GM12878 (cell line): Measurements from ENCODE around the gene EPHB2. TPM values are rescaled to one million over a fixed set of nuclear protein-coding genes. Genes with fewer than 3 reads are reported as not detected.

Experiments
- ATAC-seq: fragments of 200-7000 bp; cut with Tn5 transposase; 3 replicates; pipeline ENCODE4 v1.9.1; 2020; ENCODE audit warnings: mild to moderate bottlenecking, moderate library complexity
- BruUV-seq: library from RNA; stranded (reverse); fragments of 400-500 nt; replicated peaks from 2 replicates; lab custom pipeline; 2021; lab: Mats Ljungman, UMichigan
- CTCF ChIA-PET: fragments of 300-600 bp; sonication (Branson Sonifier 250); formaldehyde crosslinking; extraction: SDS; loops from one replicate; lab custom pipeline; 2021; ENCODE audit warnings: inconsistent platforms; lab: Yijun Ruan, JAX
- POLR2A ChIA-PET: fragments of 350-600 bp; formaldehyde crosslinking; extraction: SDS; loops from one replicate; lab custom pipeline; 2021; ENCODE audit warnings: inconsistent platforms; lab: Charles Lee
- RAD21 ChIA-PET: fragments of 300-600 bp; sonication (Branson Sonifier 250); formaldehyde crosslinking; loops from one replicate; lab custom pipeline; 2023; ENCODE audit warnings: antibody characterized with exemption; ENCODE audit not compliant: unreplicated experiment; lab: Charles Lee
- SMC1A ChIA-PET: fragments of 300-600 bp; sonication (Branson Sonifier 250); formaldehyde crosslinking; loops from one replicate; lab custom pipeline; 2023; ENCODE audit not compliant: unreplicated experiment, uncharacterized antibody; lab: Charles Lee
- DNase-seq: peaks from one replicate; pipeline ENCODE4 v3.0.0-alpha.2; 2011; ENCODE audit warnings: low read depth, low spot score
- FAIRE-seq: peaks from 3 replicates; lab custom pipeline; 2011; peaks lifted over from hg19 to GRCh38; lab: Jason Lieb, UNC
- H2AFZ ChIP-seq: 2 replicates; pipeline ENCODE4 v1.6.0; 2011; ENCODE audit warnings: low read depth, low read length, control low read depth; ENCODE audit not compliant: control insufficient read depth
- H3K27ac ChIP-seq: 2 replicates; pipeline ENCODE4 v1.5.1; 2011; ENCODE audit warnings: control low read depth; ENCODE audit not compliant: control insufficient read depth, insufficient read depth
- H3K27me3 ChIP-seq, 2 experiments: replicated peaks in 1 of 2; 2 replicates each; pipeline versions ENCODE4 v1.6.0 to v1.6.1; 2011; ENCODE audit warnings: low read length in 1 of 2; ENCODE audit not compliant: control insufficient read depth in 2 of 2, insufficient read depth in 2 of 2
- H3K36me3 ChIP-seq, 2 experiments: 2 replicates each; pipeline ENCODE4 v1.5.1; 2011; ENCODE audit warnings: low read length in 1 of 2; ENCODE audit not compliant: control insufficient read depth in 2 of 2, insufficient read depth in 2 of 2
- H3K4me1 ChIP-seq: 2 replicates; pipeline ENCODE4 v1.6.1; 2011; ENCODE audit warnings: mild to moderate bottlenecking, low read length, moderate library complexity, mixed read lengths; ENCODE audit not compliant: control insufficient read depth, insufficient read depth
- H3K4me2 ChIP-seq: 2 replicates; pipeline ENCODE4 v1.6.0; 2011; ENCODE audit warnings: control low read depth; ENCODE audit not compliant: control insufficient read depth, insufficient read depth
- H3K4me3 ChIP-seq: fragments of 200-600 bp; sonication (generic); 2 replicates; pipeline ENCODE4 v1.5.1; 2016
- H3K79me2 ChIP-seq: 2 replicates; pipeline ENCODE4 v1.6.0; 2011; ENCODE audit warnings: low read length; ENCODE audit not compliant: control insufficient read depth, insufficient read depth
- H3K9ac ChIP-seq: 2 replicates; pipeline ENCODE4 v1.8.0; 2011; ENCODE audit warnings: low read length, control low read depth, mixed read lengths; ENCODE audit not compliant: control insufficient read depth, insufficient read depth
- H3K9me3 ChIP-seq: replicated peaks from 3 replicates; pipeline ENCODE4 v1.5.1; 2011; ENCODE audit warnings: mild to moderate bottlenecking, low read length; ENCODE audit not compliant: control insufficient read depth, insufficient read depth
- H4K20me1 ChIP-seq: 2 replicates; pipeline ENCODE4 v1.6.0; 2011; ENCODE audit not compliant: control insufficient read depth, insufficient read depth
- JUND ChIP-seq: IDR thresholded peaks from 2 replicates; pipeline ENCODE4 v1.6.1; 2012; ENCODE audit warnings: low read depth, mild to moderate bottlenecking, low read length, improper control_type of control experiment, moderate library complexity
- NRF1 ChIP-seq: conservative IDR thresholded peaks from 2 replicates; pipeline ENCODE4 v1.6.1; 2011; ENCODE audit warnings: mild to moderate bottlenecking, low read depth, low read length, improper control_type of control experiment
- POU2F2 ChIP-seq: IDR thresholded peaks from 3 replicates; pipeline ENCODE4 v1.6.1; 2011; ENCODE audit warnings: low read depth, mild to moderate bottlenecking, low read length, borderline replicate concordance
- RELB ChIP-seq: fragments of 450-650 bp; IDR thresholded peaks from 2 replicates; pipeline ENCODE4 v1.6.1; 2017; ENCODE audit warnings: low read depth, mild to moderate bottlenecking, moderate library complexity
- SPI1 ChIP-seq: IDR thresholded peaks from 2 replicates; pipeline ENCODE4 v1.6.1; 2011; ENCODE audit warnings: low read depth, mild to moderate bottlenecking, low read length, moderate library complexity, borderline replicate concordance; ENCODE audit not compliant: insufficient read depth
- SREBF1 ChIP-seq: IDR thresholded peaks from 2 replicates; pipeline ENCODE4 v1.6.1; 2012; ENCODE audit warnings: mild to moderate bottlenecking, low read length
- SREBF2 ChIP-seq: IDR thresholded peaks from 2 replicates; pipeline ENCODE4 v1.6.1; 2012; ENCODE audit warnings: mild to moderate bottlenecking, low read length
- STAT3 ChIP-seq: IDR thresholded peaks from 2 replicates; pipeline ENCODE4 v1.6.1; 2011; ENCODE audit warnings: low read depth, low read length, improper control_type of control experiment
- TBL1XR1 ChIP-seq: IDR thresholded peaks from 2 replicates; pipeline ENCODE4 v1.6.1; 2012; ENCODE audit warnings: low read depth, low read length, improper control_type of control experiment
- WGBS: methylation state at CpG from one replicate; pipeline ENCODE4 v1.1.6; 2016; ENCODE audit warnings: low lambda C conversion rate; ENCODE audit not compliant: insufficient replicate concordance, insufficient coverage; ENCODE audit errors: missing lambda C conversion rate; 5-methylcytosine and 5-hydroxymethylcytosine counted together
- in situ Hi-C: fragments of 300-500 bp; cut with MboI; formaldehyde crosslinking; loops from 9 replicates; pipeline ENCODE4 v1.14.3; 2018; ENCODE audit warnings: mixed read lengths
- intact Hi-C: fragments of 100-400 bp; cut with micrococcal nuclease; formaldehyde crosslinking; loops from one replicate; pipeline ENCODE4 v1.14.2; 2022; ENCODE audit not compliant: unreplicated experiment
- polyA plus RNA-seq, 11 experiments: library from polyadenylated mRNA; depleted of rRNA in 4 of 11; unstranded in 6 of 11; stranded (reverse) in 5 of 11; fragments of >200 nt; fragmentation: Nextera tagmentation in 4 of 11; fragmentation: Illumina TruSeq in 1 of 11; extraction: Ambion mirVana in 4 of 11; extraction: Trizol in 1 of 11; gene quantifications; 1 replicate in 1 of 11; 2 replicates in 10 of 11; pipeline versions ENCODE4 v1.2.1 to v1.2.3, GENCODE V29; 2011 to 2016; ENCODE audit warnings: inconsistent platforms in 2 of 11, missing spikeins in 2 of 11, low read depth in 1 of 11
- total RNA-seq, 4 experiments: library from RNA; depleted of rRNA in 3 of 4; stranded (reverse); fragments of >200 nt in 3 of 4; fragmentation: Illumina TruSeq in 1 of 4; extraction: Trizol in 1 of 4; gene quantifications; 2 replicates each; pipeline versions ENCODE4 v1.2.1 to v1.2.3, GENCODE V29; 2013 to 2021
- TF ChIP-seq, protein P1 (sequence below): fragments of 450-650 bp; IDR thresholded peaks from 2 replicates; pipeline ENCODE4 v1.6.1; 2017; ENCODE audit warnings: antibody characterized with exemption, mild to moderate bottlenecking, moderate library complexity

The EPHB2 gene
- total and polyA plus RNA-seq, 10 of the 15 experiments (the other 5 are each of a cell fraction or from before 2014, with no cell fraction given): 0.13 to 3.3 (median 0.92) TPM

DNA sequence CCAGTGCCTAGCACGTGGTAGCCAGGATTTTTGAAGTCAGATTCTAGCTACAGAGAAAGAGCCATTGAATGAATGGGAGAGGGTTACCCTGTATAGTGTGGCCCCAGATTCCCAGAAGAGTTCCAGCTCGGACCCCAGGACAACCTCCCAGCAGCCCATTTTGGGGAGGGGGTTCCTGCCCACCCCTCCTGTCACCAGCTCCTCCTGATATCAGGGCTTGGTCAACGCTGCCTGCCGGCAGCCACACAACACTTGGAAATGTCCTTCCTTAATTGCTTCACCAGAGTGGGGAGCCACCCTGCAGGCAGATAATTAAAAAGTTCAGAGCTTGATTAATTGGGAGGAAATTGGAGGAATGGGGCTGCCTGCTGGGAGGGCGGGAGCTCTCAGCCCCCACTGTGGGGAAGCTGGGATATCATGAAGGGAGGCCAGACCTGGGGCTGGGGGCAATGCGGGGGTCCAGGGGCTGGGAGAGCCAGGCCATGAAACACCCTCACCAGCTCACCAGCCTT is 141.6 kb downstream of the EPHB2 start:
- ChIA-PET CTCF (interaction anchor here (0.6 to 1.3 kb wide), 2 partner anchors 9 to 178 kb away, joined by 3 to 4 read pairs; no protein-coding TSS in a partner anchor), POLR2A (no interaction called here), SMC1A (interaction anchor here (0.6 to 1.6 kb wide), 2 partner anchors 102 to 148 kb away, joined by 3 to 5 read pairs; no protein-coding TSS in a partner anchor), RAD21 (no interaction called here)
- Histone ChIP-seq H3K79me2 (no peaks in the 10 kb centered on the region), H3K4me1 (peaks cover 13% of the 10 kb centered on the region), H3K27me3 (no peaks in the 10 kb centered on the region), H4K20me1 (no peaks in the 10 kb centered on the region), H3K9ac (no peak overlapping the region), H3K27ac (no peak overlapping the region), H3K9me3 (no peaks in the 10 kb centered on the region), H2AFZ (no peak overlapping the region), H3K4me2 (no peak overlapping the region), H3K4me3 (no peak overlapping the region), H3K36me3 (no peaks in the 10 kb centered on the region)
- BruUV-seq: no TSS peak
- WGBS: 46% methylated on average over 5 of the region's 6 CpGs
- FAIRE-seq (no peak), ATAC-seq (no peak), DNase-seq (no peak)
- no peak for TF ChIP-seq SPI1
- in situ Hi-C loops: no loop called here
- intact Hi-C loops: no loop called here

DNA sequence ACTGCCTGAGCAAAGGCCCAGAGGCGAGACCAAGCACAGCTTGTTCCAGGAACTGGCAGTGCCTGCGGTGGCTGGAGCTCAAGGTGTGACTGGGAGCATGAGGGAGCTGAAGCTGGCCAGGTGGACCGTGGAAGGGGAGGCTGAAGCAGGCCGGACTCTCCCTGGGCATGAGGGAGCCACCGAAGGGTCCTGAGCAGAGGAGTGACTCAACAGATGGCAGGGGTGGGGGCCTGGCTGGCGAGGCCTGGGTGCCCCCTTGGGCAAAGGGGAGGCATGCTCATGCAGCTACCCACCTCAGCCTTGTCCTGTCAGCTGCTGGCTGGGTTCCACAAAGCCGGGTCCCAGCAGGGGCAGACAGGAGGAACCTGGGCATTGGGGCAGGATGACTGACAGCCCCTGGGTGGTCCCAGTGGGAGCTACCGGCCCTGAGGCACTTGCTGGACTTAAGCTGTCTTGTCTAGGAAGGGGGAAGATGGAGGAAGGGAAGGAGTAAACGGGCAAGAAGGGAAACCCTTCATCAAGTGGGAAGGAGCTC is 143.1 kb downstream of the EPHB2 start:
- H3K9ac ChIP-seq: no peak overlapping the region
- ChIA-PET RAD21 (no interaction called here), SMC1A (no interaction called here), POLR2A (no interaction called here), CTCF (interaction anchor here (0.9 to 1.1 kb wide), 2 partner anchors 9 to 149 kb away, joined by 3 read pairs; no protein-coding TSS in a partner anchor)
- H3K4me1 ChIP-seq: peaks cover 13% of the 10 kb centered on the region
- H3K36me3 ChIP-seq: no peaks in the 10 kb centered on the region
- FAIRE-seq: no peak
- no peak overlapping the region for H3K4me3 ChIP-seq
- no peak overlapping the region for H3K4me2 ChIP-seq
- H3K27ac ChIP-seq: no peak overlapping the region
- no peak overlapping the region for H2AFZ ChIP-seq
- intact Hi-C loops (no loop called here), in situ Hi-C loops (no loop called here)
- ATAC-seq: no peak
- TF ChIP-seq JUND: no peak
- TF ChIP-seq SREBF1: no peak
- no peak for TF ChIP-seq SREBF2
- TF ChIP-seq POU2F2: no peak
- no peak for TF ChIP-seq RELB
- no peak for TF ChIP-seq NRF1
- no peak for TF ChIP-seq STAT3
- no peak for TF ChIP-seq TBL1XR1
- TF ChIP-seq, protein P1, sequence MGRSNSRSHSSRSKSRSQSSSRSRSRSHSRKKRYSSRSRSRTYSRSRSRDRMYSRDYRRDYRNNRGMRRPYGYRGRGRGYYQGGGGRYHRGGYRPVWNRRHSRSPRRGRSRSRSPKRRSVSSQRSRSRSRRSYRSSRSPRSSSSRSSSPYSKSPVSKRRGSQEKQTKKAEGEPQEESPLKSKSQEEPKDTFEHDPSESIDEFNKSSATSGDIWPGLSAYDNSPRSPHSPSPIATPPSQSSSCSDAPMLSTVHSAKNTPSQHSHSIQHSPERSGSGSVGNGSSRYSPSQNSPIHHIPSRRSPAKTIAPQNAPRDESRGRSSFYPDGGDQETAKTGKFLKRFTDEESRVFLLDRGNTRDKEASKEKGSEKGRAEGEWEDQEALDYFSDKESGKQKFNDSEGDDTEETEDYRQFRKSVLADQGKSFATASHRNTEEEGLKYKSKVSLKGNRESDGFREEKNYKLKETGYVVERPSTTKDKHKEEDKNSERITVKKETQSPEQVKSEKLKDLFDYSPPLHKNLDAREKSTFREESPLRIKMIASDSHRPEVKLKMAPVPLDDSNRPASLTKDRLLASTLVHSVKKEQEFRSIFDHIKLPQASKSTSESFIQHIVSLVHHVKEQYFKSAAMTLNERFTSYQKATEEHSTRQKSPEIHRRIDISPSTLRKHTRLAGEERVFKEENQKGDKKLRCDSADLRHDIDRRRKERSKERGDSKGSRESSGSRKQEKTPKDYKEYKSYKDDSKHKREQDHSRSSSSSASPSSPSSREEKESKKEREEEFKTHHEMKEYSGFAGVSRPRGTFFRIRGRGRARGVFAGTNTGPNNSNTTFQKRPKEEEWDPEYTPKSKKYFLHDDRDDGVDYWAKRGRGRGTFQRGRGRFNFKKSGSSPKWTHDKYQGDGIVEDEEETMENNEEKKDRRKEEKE: no peak
- H3K79me2 ChIP-seq: no peaks in the 10 kb centered on the region
- H3K27me3 ChIP-seq: no peaks in the 10 kb centered on the region
- no peaks in the 10 kb centered on the region for H3K9me3 ChIP-seq
- no peaks in the 10 kb centered on the region for H4K20me1 ChIP-seq
- 52% methylated on average over 9 of the region's 9 CpGs for WGBS
- DNase-seq: no peak
- BruUV-seq: no TSS peak
